ENCODE measurements around the gene BACH2.
"Not testable (repeated sequence)": the region's sequence is repeated elsewhere in the genome, so short reads cannot be mapped to it uniquely, and the experiment has no call there.

Gene BACH2

GRCh38 chr6:90139272-90139817 is 157.3 kb downstream of the BACH2 start:
- Mint-ChIP-seq H3K9me3 (no peaks in the 10 kb centered on the region), H3K27ac (no peak overlapping the region)

GRCh38 chr6:90136837-90137568 is 159.6 kb downstream of the BACH2 start:
- no peaks in the 10 kb centered on the region for H3K36me3 Mint-ChIP-seq
- H3K9me3 Mint-ChIP-seq, result no peaks in the 10 kb centered on the region
- H3K4me3 Mint-ChIP-seq, result no peak overlapping the region
- H3K4me1 Mint-ChIP-seq, result peaks cover 14% of the 10 kb centered on the region
- no peak overlapping the region for H3K27ac Mint-ChIP-seq
- ATAC-seq (no peak), DNase-seq (ENCODE audit: low spot score in 2 of 2) (no peak)

More at GRCh38 chr6:90139272-90139817, 157.3 kb downstream of the BACH2 start:
- H3K4me3 Mint-ChIP-seq, result no peak overlapping the region
- peaks cover 16% of the 10 kb centered on the region for H3K4me1 Mint-ChIP-seq
- ATAC-seq (no peak), DNase-seq (ENCODE audit: low spot score in 2 of 2) (no peak)
- no peaks in the 10 kb centered on the region for H3K36me3 Mint-ChIP-seq

- DNase-seq (ENCODE audit: low spot score in 2 of 2) (no peak), ATAC-seq (no peak)
- Mint-ChIP-seq H3K36me3 (no peaks in the 10 kb centered on the region), H3K27ac (no peak overlapping the region), H3K4me1 (peaks cover 14% of the 10 kb centered on the region), H3K9me3 (no peaks in the 10 kb centered on the region), H3K4me3 (no peak overlapping the region)
Observed at GRCh38 chr6:90136176-90136575, 160.5 kb downstream of the BACH2 start.

GRCh38 chr6:90135667-90136066 is 161.0 kb downstream of the BACH2 start:
- Mint-ChIP-seq H3K27ac (no peak overlapping the region), H3K36me3 (no peaks in the 10 kb centered on the region), H3K4me1 (peaks cover 14% of the 10 kb centered on the region), H3K9me3 (no peaks in the 10 kb centered on the region), H3K4me3 (no peak overlapping the region)
- DNase-seq (ENCODE audit: low spot score in 2 of 2) (no peak), ATAC-seq (no peak)

GRCh38 chr6:90133664-90134063 is 163.0 kb downstream of the BACH2 start:
- not testable (repeated sequence) for H3K36me3 Mint-ChIP-seq; DNase-seq (ENCODE audit: low spot score in 2 of 2); H3K27ac Mint-ChIP-seq; ATAC-seq; H3K9me3 Mint-ChIP-seq; H3K4me3 Mint-ChIP-seq
- peaks cover 14% of the 10 kb centered on the region for H3K4me1 Mint-ChIP-seq

GRCh38 chr6:90131614-90132423 is 164.8 kb downstream of the BACH2 start:
- Mint-ChIP-seq H3K4me1 (peaks cover 14% of the 10 kb centered on the region), H3K36me3 (no peaks in the 10 kb centered on the region), H3K4me3 (no peak overlapping the region), H3K27ac (no peak overlapping the region), H3K9me3 (no peaks in the 10 kb centered on the region)
- ATAC-seq (no peak), DNase-seq (ENCODE audit: low spot score in 2 of 2) (no peak)

- H3K9me3 Mint-ChIP-seq, result no peaks in the 10 kb centered on the region
- H3K4me1 Mint-ChIP-seq, result peaks cover 16% of the 10 kb centered on the region
- ATAC-seq (no peak), DNase-seq (ENCODE audit: low spot score in 2 of 2) (no peak)
- no peaks in the 10 kb centered on the region for H3K36me3 Mint-ChIP-seq
- H3K27ac Mint-ChIP-seq, result no peak overlapping the region
- no peak overlapping the region for H3K4me3 Mint-ChIP-seq
Observed at GRCh38 chr6:90131125-90131524, 165.5 kb downstream of the BACH2 start.

GRCh38 chr6:90128687-90129086 is 168.0 kb downstream of the BACH2 start:
- not testable (repeated sequence) for H3K36me3 Mint-ChIP-seq; H3K27ac Mint-ChIP-seq; ATAC-seq; H3K4me3 Mint-ChIP-seq; H3K9me3 Mint-ChIP-seq; DNase-seq (ENCODE audit: low spot score in 2 of 2)
- peaks cover 17% of the 10 kb centered on the region for H3K4me1 Mint-ChIP-seq

GRCh38 chr6:90127595-90127994 is 169.0 kb downstream of the BACH2 start:
- Mint-ChIP-seq H3K4me1 (peaks cover 22% of the 10 kb centered on the region), H3K36me3 (no peaks in the 10 kb centered on the region), H3K4me3 (no peak overlapping the region), H3K27ac (no peak overlapping the region), H3K9me3 (no peaks in the 10 kb centered on the region)
- no peak for DNase-seq (ENCODE audit: low spot score in 2 of 2)
- no peak for ATAC-seq

- no peaks in the 10 kb centered on the region for H3K9me3 Mint-ChIP-seq
- H3K4me1 Mint-ChIP-seq, result peaks cover 24% of the 10 kb centered on the region
- no peak overlapping the region for H3K4me3 Mint-ChIP-seq
- H3K36me3 Mint-ChIP-seq, result peaks cover 4% of the 10 kb centered on the region
- no peak for ATAC-seq
- no peak overlapping the region for H3K27ac Mint-ChIP-seq
- DNase-seq (ENCODE audit: low spot score in 2 of 2), result no peak
Observed at GRCh38 chr6:90126839-90127238, 169.8 kb downstream of the BACH2 start.

GRCh38 chr6:90126181-90126580 is 170.5 kb downstream of the BACH2 start:
- Mint-ChIP-seq H3K9me3 (no peaks in the 10 kb centered on the region), H3K27ac (no peak overlapping the region), H3K36me3 (peaks cover 6% of the 10 kb centered on the region), H3K4me3 (no peak overlapping the region), H3K4me1 (peaks cover 26% of the 10 kb centered on the region)
- DNase-seq (ENCODE audit: low spot score in 2 of 2) (no peak), ATAC-seq (no peak)

GRCh38 chr6:90124874-90125510 is 171.7 kb downstream of the BACH2 start:
- peaks cover 6% of the 10 kb centered on the region for H3K36me3 Mint-ChIP-seq
- no peaks in the 10 kb centered on the region for H3K9me3 Mint-ChIP-seq
- ATAC-seq (no peak), DNase-seq (ENCODE audit: low spot score in 2 of 2) (no peak)
- no peak overlapping the region for H3K4me3 Mint-ChIP-seq
- H3K27ac Mint-ChIP-seq, result no peak overlapping the region
- peaks cover 26% of the 10 kb centered on the region for H3K4me1 Mint-ChIP-seq

- no peak overlapping the region for H3K27ac Mint-ChIP-seq
- no peaks in the 10 kb centered on the region for H3K9me3 Mint-ChIP-seq
- H3K4me3 Mint-ChIP-seq, result no peak overlapping the region
- ATAC-seq (peak; percentile 66), DNase-seq (ENCODE audit: low spot score in 2 of 2) (no peak)
- peaks cover 6% of the 10 kb centered on the region for H3K36me3 Mint-ChIP-seq
- H3K4me1 Mint-ChIP-seq, result peaks cover 26% of the 10 kb centered on the region
Observed at GRCh38 chr6:90123831-90124230, 172.8 kb downstream of the BACH2 start.

GRCh38 chr6:90121982-90122381 is 174.7 kb downstream of the BACH2 start:
- H3K9me3 Mint-ChIP-seq, result peaks cover 4% of the 10 kb centered on the region
- peak overlapping the region; percentile 51 for H3K27ac Mint-ChIP-seq
- peaks cover 26% of the 10 kb centered on the region for H3K4me1 Mint-ChIP-seq
- DNase-seq (ENCODE audit: low spot score in 2 of 2), result no peak
- H3K36me3 Mint-ChIP-seq, result peaks cover 6% of the 10 kb centered on the region
- H3K4me3 Mint-ChIP-seq, result no peak overlapping the region
- ATAC-seq, result peak; percentile 96

GRCh38 chr6:90120327-90120726 is 176.3 kb downstream of the BACH2 start:
- ATAC-seq (no peak), DNase-seq (ENCODE audit: low spot score in 2 of 2) (no peak)
- H3K27ac Mint-ChIP-seq, result no peak overlapping the region
- H3K9me3 Mint-ChIP-seq, result peaks cover 7% of the 10 kb centered on the region
- peaks cover 6% of the 10 kb centered on the region for H3K36me3 Mint-ChIP-seq
- H3K4me1 Mint-ChIP-seq, result peaks cover 17% of the 10 kb centered on the region
- H3K4me3 Mint-ChIP-seq, result no peak overlapping the region

Data from stimulated activated effector memory CD8-positive, alpha-beta T cell treated with anti-CD3 and anti-CD28 coated beads, Interleukin-12 subunit alpha, Interleukin-12 subunit beta, amount 100 ng/mL, for 72 hours (primary cell).